Mesenchymal stem cell (in vitro differentiated cells and primary cell): ENCODE data around the gene GJE1.

ENCODE experiments used
- DNase-seq: peaks from one replicate; pipeline ENCODE4 v3.0.0-alpha.2; 2013
- H2AFZ ChIP-seq: one replicate; pipeline ENCODE4 v1.6.1; 2013; ENCODE audit warnings: low read depth, mild to moderate bottlenecking, control low read depth, inconsistent platforms, low read length, moderate library complexity
- H2AK5ac ChIP-seq: 2 replicates; pipeline ENCODE4 v1.6.1; 2013; ENCODE audit warnings: low read length, moderate library complexity, mild to moderate bottlenecking, inconsistent platforms; ENCODE audit not compliant: severe bottlenecking
- H2BK120ac ChIP-seq: one replicate; pipeline ENCODE4 v1.6.1; 2013; ENCODE audit warnings: low read depth, mild to moderate bottlenecking, inconsistent platforms, low read length, moderate library complexity
- H2BK12ac ChIP-seq, 2 experiments: one replicate each; pipeline ENCODE4 v1.6.1; 2013; ENCODE audit warnings: inconsistent platforms in 2 of 2, low read length in 2 of 2, mild to moderate bottlenecking in 2 of 2, moderate library complexity in 2 of 2, control low read depth in 1 of 2
- H2BK15ac ChIP-seq: one replicate; pipeline ENCODE4 v1.6.1; 2013; ENCODE audit warnings: mild to moderate bottlenecking, low read depth, inconsistent platforms; ENCODE audit not compliant: poor library complexity, severe bottlenecking
- H2BK5ac ChIP-seq: 2 replicates; pipeline ENCODE4 v1.6.1; 2013; ENCODE audit warnings: low read depth, mild to moderate bottlenecking, low read length, control low read depth, inconsistent platforms; ENCODE audit not compliant: poor library complexity, severe bottlenecking
- H3K14ac ChIP-seq, 2 experiments: one replicate each; pipeline ENCODE4 v1.6.1; 2013; ENCODE audit warnings: inconsistent platforms in 2 of 2, low read length in 2 of 2, control low read depth in 1 of 2, mild to moderate bottlenecking in 1 of 2, moderate library complexity in 1 of 2
- H3K18ac ChIP-seq, 2 experiments: one replicate each; pipeline ENCODE4 v1.6.1; 2013; ENCODE audit warnings: inconsistent platforms in 2 of 2, low read length in 2 of 2, control low read depth in 1 of 2, low read depth in 1 of 2, mild to moderate bottlenecking in 1 of 2
- H3K23ac ChIP-seq, 2 experiments: one replicate each; pipeline ENCODE4 v1.6.1; 2013; ENCODE audit warnings: inconsistent platforms in 2 of 2, low read length in 2 of 2, mild to moderate bottlenecking in 2 of 2, moderate library complexity in 2 of 2, control low read depth in 1 of 2
- H3K27ac ChIP-seq: 2 replicates; pipeline ENCODE4 v1.5.1; 2013; ENCODE audit warnings: mild to moderate bottlenecking, moderate library complexity, low read length, control low read depth, inconsistent platforms; ENCODE audit not compliant: poor library complexity, severe bottlenecking
- H3K27me3 ChIP-seq, 2 experiments: 2 replicates each; pipeline versions ENCODE4 v1.6.1 to v1.7.0; 2013; ENCODE audit warnings: low read length in 2 of 2, mild to moderate bottlenecking in 2 of 2, moderate library complexity in 2 of 2, control low read depth in 1 of 2, inconsistent platforms in 1 of 2; ENCODE audit not compliant: control insufficient read depth in 1 of 2, insufficient read depth in 1 of 2
- H3K36me3 ChIP-seq, 2 experiments: 2 replicates each; pipeline versions ENCODE4 v1.6.1 to v1.7.0; 2013; ENCODE audit warnings: low read length in 2 of 2, control low read depth in 1 of 2, inconsistent platforms in 1 of 2, low read depth in 1 of 2, mild to moderate bottlenecking in 1 of 2; ENCODE audit not compliant: insufficient read depth in 2 of 2, control insufficient read depth in 1 of 2
- H3K4ac ChIP-seq, 2 experiments: one replicate each; pipeline ENCODE4 v1.6.1; 2013; ENCODE audit warnings: inconsistent platforms in 2 of 2, low read length in 2 of 2, mild to moderate bottlenecking in 2 of 2, moderate library complexity in 2 of 2, control low read depth in 1 of 2, low read depth in 1 of 2
- H3K4me1 ChIP-seq: 2 replicates; pipeline ENCODE4 v1.6.1; 2013; ENCODE audit warnings: low read depth, low read length, control low read depth; ENCODE audit not compliant: control insufficient read depth, insufficient read depth
- H3K4me2 ChIP-seq: 2 replicates; pipeline ENCODE4 v1.6.1; 2013; ENCODE audit warnings: low read length, mild to moderate bottlenecking, inconsistent platforms; ENCODE audit not compliant: poor library complexity, severe bottlenecking
- H3K4me3 ChIP-seq, 2 experiments: 2 replicates each; pipeline versions ENCODE4 v1.5.1 to v1.7.0; 2013; ENCODE audit warnings: low read length in 2 of 2, mild to moderate bottlenecking in 2 of 2, control low read depth in 1 of 2, low read depth in 1 of 2; ENCODE audit not compliant: insufficient read depth in 1 of 2
- H3K79me1 ChIP-seq: replicated peaks from 2 replicates; pipeline ENCODE4 v1.6.1; 2013; ENCODE audit warnings: mild to moderate bottlenecking, control low read depth, low read length, inconsistent platforms; ENCODE audit not compliant: poor library complexity, severe bottlenecking
- H3K9ac ChIP-seq: 2 replicates; pipeline ENCODE4 v1.7.0; 2013; ENCODE audit warnings: mild to moderate bottlenecking, low read length, moderate library complexity
- H3K9me3 ChIP-seq: 2 replicates; pipeline ENCODE4 v1.7.0; 2013; ENCODE audit warnings: mild to moderate bottlenecking, low read length; ENCODE audit not compliant: control insufficient read depth
- H4K8ac ChIP-seq: one replicate; pipeline ENCODE4 v1.6.1; 2013; ENCODE audit warnings: inconsistent platforms, mild to moderate bottlenecking, low read length, moderate library complexity
- H4K91ac ChIP-seq: one replicate; pipeline ENCODE4 v1.6.1; 2013; ENCODE audit warnings: mild to moderate bottlenecking, low read length, inconsistent platforms
- WGBS: methylation state at CpG from one replicate; pipeline ENCODE4 v1.1.7; 2013; ENCODE audit warnings: mixed read lengths; 5-methylcytosine and 5-hydroxymethylcytosine counted together

GJE1 gene

DNA sequence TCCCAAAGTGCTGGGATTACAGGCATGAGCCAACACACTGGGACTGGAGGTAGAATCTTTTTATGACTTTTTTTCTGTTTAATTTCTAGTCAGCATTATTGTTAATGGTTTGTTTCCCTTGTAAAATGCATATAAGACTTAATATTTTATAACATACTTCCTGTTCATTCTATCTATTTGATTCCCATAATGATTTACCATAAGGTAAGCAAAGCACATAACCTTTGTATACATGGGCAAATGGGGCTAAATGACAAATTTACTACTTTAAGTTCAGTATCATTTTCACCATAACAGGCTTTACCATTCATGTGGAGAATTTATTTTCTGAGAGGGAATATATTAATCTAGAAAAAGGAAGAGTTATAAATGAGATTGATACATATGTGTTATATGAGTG is 38.6 kb downstream of the GJE1 start:
- Histone ChIP-seq H3K4me1 (no peaks in the 10 kb centered on the region), H3K36me3 (peaks cover 18 to 92% of the 10 kb centered on the region in 2 experiments), H3K18ac (no peak overlapping the region), H4K91ac (no peak overlapping the region), H2BK120ac (no peak overlapping the region), H4K8ac (no peak overlapping the region), H3K79me1 (peaks cover 25% of the 10 kb centered on the region), H3K27me3 (no peaks in the 10 kb centered on the region), H3K9me3 (peaks cover 5% of the 10 kb centered on the region), H3K4me3 (no peak overlapping the region), H2BK15ac (no peak overlapping the region), H3K14ac (no peak overlapping the region), H3K9ac (no peak overlapping the region), H3K4me2 (no peak overlapping the region), H2BK12ac (no peak overlapping the region), H2AFZ (no peak overlapping the region), H2AK5ac (no peak overlapping the region), H3K23ac (no peak overlapping the region), H3K27ac (no peak overlapping the region), H2BK5ac (no peak overlapping the region), H3K4ac (no peak overlapping the region)
- no peak for DNase-seq

DNA sequence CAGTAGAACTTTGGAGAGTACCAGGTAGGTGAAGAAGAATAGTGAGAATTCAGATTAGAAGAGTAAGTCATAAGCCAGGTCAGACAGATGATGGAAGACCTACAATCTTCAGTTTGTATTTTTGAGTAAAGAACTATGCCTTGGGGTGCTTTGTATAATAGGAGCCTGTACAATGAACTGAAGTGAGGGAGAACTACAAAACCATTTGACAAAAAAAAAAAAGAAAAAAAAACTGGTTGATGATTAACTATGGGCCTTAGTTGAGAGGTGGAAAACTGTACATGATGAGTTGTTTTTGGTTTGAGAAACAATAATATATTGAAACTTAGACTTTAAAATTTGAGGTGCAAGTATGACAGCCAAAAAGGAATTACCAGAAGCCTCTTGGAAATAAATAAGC is 40.0 kb downstream of the GJE1 start:
- Histone ChIP-seq H3K27me3 (no peaks in the 10 kb centered on the region), H3K4me2 (no peak overlapping the region), H2AK5ac (no peak overlapping the region), H2BK5ac (no peak overlapping the region), H4K8ac (no peak overlapping the region), H2BK12ac (no peak overlapping the region), H3K4ac (no peak overlapping the region), H3K79me1 (peaks cover 17% of the 10 kb centered on the region), H3K9ac (no peak overlapping the region), H3K18ac (no peak overlapping the region), H3K4me1 (no peaks in the 10 kb centered on the region), H4K91ac (no peak overlapping the region), H3K9me3 (peaks cover 19% of the 10 kb centered on the region), H3K4me3 (no peak overlapping the region), H2BK120ac (no peak overlapping the region), H3K27ac (no peak overlapping the region), H3K23ac (no peak overlapping the region), H2BK15ac (no peak overlapping the region), H3K36me3 (peaks cover 11 to 92% of the 10 kb centered on the region in 2 experiments), H3K14ac (no peak overlapping the region), H2AFZ (no peak overlapping the region)
- DNase-seq, result no peak

DNA sequence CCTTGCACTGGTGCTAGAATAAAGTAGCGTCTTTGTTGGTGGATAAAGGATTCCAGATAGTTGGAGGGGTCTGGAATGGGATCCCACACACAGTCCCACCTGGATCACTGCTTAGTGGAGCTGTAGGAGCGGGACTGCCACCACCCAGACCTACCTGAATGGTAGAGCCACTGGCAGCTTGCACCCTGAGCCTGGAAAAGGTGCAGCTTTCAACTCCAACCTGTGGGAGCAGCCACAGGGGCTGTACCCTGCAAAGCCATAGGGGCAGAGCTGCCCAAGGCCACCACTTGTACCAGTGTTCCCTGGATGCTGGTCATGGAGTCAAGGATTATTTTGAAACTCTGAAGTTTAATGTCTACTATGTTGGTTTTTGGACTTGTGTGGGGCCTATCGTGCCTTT is 41.3 kb downstream of the GJE1 start:
- H3K4me2 ChIP-seq, result no peak overlapping the region
- no peak overlapping the region for H2BK120ac ChIP-seq
- H3K9me3 ChIP-seq, result peaks cover 28% of the 10 kb centered on the region
- H3K18ac ChIP-seq, result no peak overlapping the region
- H2BK15ac ChIP-seq, result no peak overlapping the region
- H3K79me1 ChIP-seq, result peaks cover 17% of the 10 kb centered on the region
- no peak overlapping the region for H2BK5ac ChIP-seq
- H3K4me3 ChIP-seq, result no peak overlapping the region
- no peak overlapping the region for H2AFZ ChIP-seq
- DNase-seq, result no peak
- H3K27me3 ChIP-seq, result no peaks in the 10 kb centered on the region
- H2AK5ac ChIP-seq, result no peak overlapping the region
- H3K23ac ChIP-seq, result no peak overlapping the region
- H3K36me3 ChIP-seq, result peaks cover 11 to 98% of the 10 kb centered on the region in 2 experiments
- H3K14ac ChIP-seq, result no peak overlapping the region
- no peak overlapping the region for H3K27ac ChIP-seq
- H3K4me1 ChIP-seq, result no peaks in the 10 kb centered on the region
- H3K9ac ChIP-seq, result no peak overlapping the region
- H3K4ac ChIP-seq, result no peak overlapping the region
- 100% methylated on average over 2 of the region's 3 CpGs for WGBS
- no peak overlapping the region for H2BK12ac ChIP-seq
- H4K8ac ChIP-seq, result peak overlapping the region; percentile 37
- no peak overlapping the region for H4K91ac ChIP-seq

DNA sequence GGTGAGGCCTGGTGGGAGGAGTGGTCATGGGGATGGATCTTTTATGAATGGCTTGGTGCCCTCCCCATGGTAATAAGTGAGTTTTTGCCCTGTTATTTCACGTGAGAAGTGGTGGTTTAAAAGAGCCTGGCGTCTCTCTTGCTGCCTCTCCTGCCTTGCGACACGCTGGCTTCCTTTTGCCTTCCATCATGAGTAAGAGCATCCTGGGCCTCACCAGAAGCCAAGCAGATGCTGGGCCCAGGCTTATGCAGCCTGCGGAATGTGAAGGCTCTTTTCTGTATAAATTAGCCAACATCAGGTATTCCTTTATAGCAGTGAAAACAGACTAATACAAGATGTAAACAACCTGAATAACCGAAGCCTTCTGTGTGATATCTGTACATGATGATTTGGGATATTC is 42.0 kb downstream of the GJE1 start:
- H2AFZ ChIP-seq, result no peak overlapping the region
- H3K9me3 ChIP-seq, result peaks cover 28% of the 10 kb centered on the region
- H3K4me2 ChIP-seq, result no peak overlapping the region
- no peak overlapping the region for H3K14ac ChIP-seq
- H2BK12ac ChIP-seq, result no peak overlapping the region
- H2BK120ac ChIP-seq, result no peak overlapping the region
- no peak overlapping the region for H4K8ac ChIP-seq
- no peak overlapping the region for H4K91ac ChIP-seq
- H3K18ac ChIP-seq, result no peak overlapping the region
- H3K79me1 ChIP-seq, result peaks cover 17% of the 10 kb centered on the region
- DNase-seq, result no peak
- no peak overlapping the region for H3K4ac ChIP-seq
- 96% methylated on average over 4 of the region's 6 CpGs for WGBS
- H3K23ac ChIP-seq, result no peak overlapping the region
- H3K9ac ChIP-seq, result no peak overlapping the region
- no peak overlapping the region for H2AK5ac ChIP-seq
- H3K36me3 ChIP-seq, result peaks cover 11 to 97% of the 10 kb centered on the region in 2 experiments
- H3K27me3 ChIP-seq, result no peaks in the 10 kb centered on the region
- no peak overlapping the region for H3K4me3 ChIP-seq
- H2BK5ac ChIP-seq, result no peak overlapping the region
- no peaks in the 10 kb centered on the region for H3K4me1 ChIP-seq
- no peak overlapping the region for H3K27ac ChIP-seq
- H2BK15ac ChIP-seq, result no peak overlapping the region
